Kidney (tissue), 22 donors: Measurements from ENCODE around the gene GUCA2B. TPM values are rescaled to one million over a fixed set of nuclear protein-coding genes. Genes with fewer than 3 reads are reported as not detected.

Experiments used
- DNase-seq, 5 donors: peaks; one replicate each; pipeline ENCODE4 v3.0.0-alpha.2; 2013 to 2020
- FAIRE-seq: peaks from 2 replicates; lab custom pipeline; 2012; peaks lifted over from hg19 to GRCh38; lab: Jason Lieb, UNC
- H3K27ac ChIP-seq, 2 donors: one replicate each; pipeline ENCODE4 v1.7.0; 2013; ENCODE audit warnings: low read depth in 2 of 2, low read length in 2 of 2, inconsistent platforms in 1 of 2
- H3K27me3 ChIP-seq: one replicate; pipeline ENCODE4 v1.7.1; 2013; ENCODE audit warnings: low read length, inconsistent platforms; ENCODE audit not compliant: control insufficient read depth, insufficient read depth
- H3K36me3 ChIP-seq, 3 donors: one replicate each; pipeline versions ENCODE4 v1.7.0 to v1.7.1; 2013; ENCODE audit warnings: low read length in 3 of 3, control low read depth in 1 of 3, inconsistent platforms in 1 of 3; ENCODE audit not compliant: insufficient read depth in 3 of 3, control insufficient read depth in 2 of 3
- H3K4me1 ChIP-seq, 3 donors: one replicate each; pipeline versions ENCODE4 v1.7.0 to v1.7.1; 2013; ENCODE audit warnings: low read length in 3 of 3, inconsistent platforms in 1 of 3, low read depth in 1 of 3; ENCODE audit not compliant: control insufficient read depth in 2 of 3, insufficient read depth in 2 of 3
- H3K4me3 ChIP-seq, 3 donors: one replicate each; pipeline versions ENCODE4 v1.7.0 to v1.8.1; 2013; ENCODE audit warnings: low read length in 3 of 3, control low read depth in 1 of 3, inconsistent platforms in 1 of 3
- H3K9ac ChIP-seq, 3 donors: one replicate each; pipeline versions ENCODE4 v1.7.0 to v1.7.1; 2013; ENCODE audit warnings: low read length in 3 of 3, control low read depth in 1 of 3, inconsistent platforms in 1 of 3
- H3K9me3 ChIP-seq, 3 donors: one replicate each; pipeline versions ENCODE4 v1.7.0 to v1.7.1; 2013; ENCODE audit warnings: low read length in 3 of 3, control low read depth in 1 of 3, inconsistent platforms in 1 of 3; ENCODE audit not compliant: control insufficient read depth in 2 of 3, insufficient read depth in 1 of 3
- intact Hi-C: fragments of 100-400 bp; cut with DNase I; formaldehyde crosslinking; loops from one replicate; pipeline ENCODE4 v1.11.1; 2022
- long read RNA-seq, 10 donors: library from polyadenylated mRNA in 1 of 10; unstranded in 1 of 10; transcript quantifications; one replicate each; pipeline ENCODE4 v2.0.0 and lab custom pipeline, GENCODE V29; 2021 to 2026
- polyA plus RNA-seq: library from polyadenylated mRNA; stranded (reverse); fragments of 350-450 nt; fragmentation: Illumina TruSeq; extraction: RNeasy Lipid Tissue Mini Kit (QIAGEN cat#74804); gene quantifications from one replicate; pipeline ENCODE4 v1.2.3, GENCODE V29; 2014; ENCODE audit warnings: low read depth, low replicate concordance; ENCODE audit not compliant: insufficient read depth
- total RNA-seq: library from RNA; stranded (reverse); fragmentation: NEBNext Ultra II Directional; extraction: Animal tissue kit (Norgen Biotek cat#: 25700); gene quantifications from one replicate; pipeline ENCODE4 v1.2.1, GENCODE V29; 2021
- TF ChIP-seq, protein P1 (sequence below): IDR thresholded peaks from 3 replicates; pipeline ENCODE4 v1.5.1; 2012; ENCODE audit warnings: mild to moderate bottlenecking, moderate library complexity, borderline replicate concordance; ENCODE audit not compliant: insufficient read depth; ENCODE audit errors: extremely low read depth
- donor health status: control.
- donor health status: control.
- donor health status: control.
- donor health status: control.
- donor health status: control.
- donor health status: DM: yes; HTN: yes; CAD: no.
- donor health status: Normal renal cell carcinoma (clear cell type).

Gene GUCA2B
- total RNA-seq (not detected), polyA plus RNA-seq (not detected)
- long read RNA-seq, donor 1 = 0 reads
- long read RNA-seq, donor 2 = 0 reads
- long read RNA-seq, donor 3 = 0 reads
- long read RNA-seq, donor 4 = 0 reads
- long read RNA-seq, donor 5 = 0 reads
- long read RNA-seq, donor 6 = 0 reads
- long read RNA-seq, donor 7 = 0 reads
- long read RNA-seq, donor 8 = 0 reads
- long read RNA-seq, donor 9 = 0 reads
- long read RNA-seq, donor 10 = 0 reads

DNA sequence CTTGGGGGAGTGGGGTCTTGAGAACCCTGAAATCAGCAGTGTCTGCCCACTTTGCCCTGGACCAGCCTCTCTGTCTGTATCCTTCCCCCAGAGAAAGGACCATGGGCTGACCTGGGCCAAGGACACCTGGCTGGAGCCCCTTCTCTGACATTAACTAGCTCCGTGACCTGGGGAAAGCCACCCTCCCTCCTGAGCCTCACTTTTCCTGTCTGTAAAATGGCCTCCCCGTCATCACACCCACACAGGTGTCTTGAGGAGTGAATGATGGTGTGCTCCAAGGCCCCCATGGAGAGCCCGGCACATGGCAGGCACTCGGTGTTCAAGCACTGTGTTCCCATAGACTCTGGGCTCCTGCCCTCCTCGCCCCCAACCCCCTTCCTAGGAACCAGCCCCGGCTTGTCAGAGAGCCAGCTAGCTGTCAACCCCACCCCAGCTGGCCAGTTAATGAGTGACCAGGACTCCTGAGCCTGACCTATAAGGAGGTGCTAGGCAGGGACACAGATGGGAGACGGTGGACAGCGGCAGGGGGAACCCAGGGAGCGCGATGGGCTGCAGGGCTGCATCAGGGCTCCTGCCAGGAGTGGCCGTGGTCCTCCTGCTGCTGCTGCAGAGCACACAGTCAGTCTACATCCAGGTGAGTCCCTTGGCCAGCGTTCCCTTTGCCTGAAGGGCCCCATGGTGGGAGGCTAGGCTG is at the start of gene GUCA2B:
GUCA2B (plus strand) TSS at position 504 of the 694 bp plus-strand sequence; CDS start at position 545, 41 bp downstream.
- no peaks in the 10 kb centered on the region for H3K9me3 ChIP-seq
- no peak within 1 kb of the TSS for H3K27ac ChIP-seq
- no peak within 1 kb of the TSS for H3K4me3 ChIP-seq
- H3K36me3 ChIP-seq = no peaks in the 10 kb centered on the region
- TF ChIP-seq, protein P1, sequence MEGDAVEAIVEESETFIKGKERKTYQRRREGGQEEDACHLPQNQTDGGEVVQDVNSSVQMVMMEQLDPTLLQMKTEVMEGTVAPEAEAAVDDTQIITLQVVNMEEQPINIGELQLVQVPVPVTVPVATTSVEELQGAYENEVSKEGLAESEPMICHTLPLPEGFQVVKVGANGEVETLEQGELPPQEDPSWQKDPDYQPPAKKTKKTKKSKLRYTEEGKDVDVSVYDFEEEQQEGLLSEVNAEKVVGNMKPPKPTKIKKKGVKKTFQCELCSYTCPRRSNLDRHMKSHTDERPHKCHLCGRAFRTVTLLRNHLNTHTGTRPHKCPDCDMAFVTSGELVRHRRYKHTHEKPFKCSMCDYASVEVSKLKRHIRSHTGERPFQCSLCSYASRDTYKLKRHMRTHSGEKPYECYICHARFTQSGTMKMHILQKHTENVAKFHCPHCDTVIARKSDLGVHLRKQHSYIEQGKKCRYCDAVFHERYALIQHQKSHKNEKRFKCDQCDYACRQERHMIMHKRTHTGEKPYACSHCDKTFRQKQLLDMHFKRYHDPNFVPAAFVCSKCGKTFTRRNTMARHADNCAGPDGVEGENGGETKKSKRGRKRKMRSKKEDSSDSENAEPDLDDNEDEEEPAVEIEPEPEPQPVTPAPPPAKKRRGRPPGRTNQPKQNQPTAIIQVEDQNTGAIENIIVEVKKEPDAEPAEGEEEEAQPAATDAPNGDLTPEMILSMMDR = no peak
- DNase-seq = no peak
- FAIRE-seq = no peak
- H3K9ac ChIP-seq = no peak within 1 kb of the TSS
- peaks cover 0 to 2% (median 0%) of the 10 kb centered on the region in 3 donors for H3K4me1 ChIP-seq
- no peaks in the 10 kb centered on the region for H3K27me3 ChIP-seq
- intact Hi-C loops = no loop called here

DNA sequence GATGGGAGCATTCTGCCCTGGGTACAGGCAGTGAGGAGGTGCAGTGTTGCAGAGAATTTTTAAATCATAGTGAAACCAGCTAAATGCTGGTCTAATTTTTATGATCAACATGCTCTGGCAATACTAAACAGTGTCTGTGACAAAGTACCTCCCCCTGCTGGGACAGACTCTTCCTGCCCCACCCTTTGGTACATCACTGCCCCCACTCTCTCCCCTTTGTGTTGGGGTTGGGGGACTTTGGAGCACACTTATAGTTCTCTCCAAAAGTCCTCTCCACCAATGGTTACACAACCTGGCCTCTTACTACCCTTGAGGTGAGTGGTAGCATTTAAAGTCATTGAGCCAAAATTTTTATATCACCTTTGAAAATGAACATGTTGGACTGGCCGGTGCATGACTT is 48.2 kb upstream of the GUCA2B start:
- H3K27me3 ChIP-seq = no peaks in the 10 kb centered on the region
- no peak overlapping the region for H3K9ac ChIP-seq
- H3K9me3 ChIP-seq = peaks cover 0 to 4% (median 0%) of the 10 kb centered on the region in 3 donors
- H3K4me3 ChIP-seq = no peak overlapping the region
- TF ChIP-seq, protein P1 = no peak
- intact Hi-C loops = no loop called here
- no peak for DNase-seq
- H3K27ac ChIP-seq = no peak overlapping the region
- H3K4me1 ChIP-seq = no peaks in the 10 kb centered on the region
- H3K36me3 ChIP-seq = no peaks in the 10 kb centered on the region
- no peak for FAIRE-seq

DNA sequence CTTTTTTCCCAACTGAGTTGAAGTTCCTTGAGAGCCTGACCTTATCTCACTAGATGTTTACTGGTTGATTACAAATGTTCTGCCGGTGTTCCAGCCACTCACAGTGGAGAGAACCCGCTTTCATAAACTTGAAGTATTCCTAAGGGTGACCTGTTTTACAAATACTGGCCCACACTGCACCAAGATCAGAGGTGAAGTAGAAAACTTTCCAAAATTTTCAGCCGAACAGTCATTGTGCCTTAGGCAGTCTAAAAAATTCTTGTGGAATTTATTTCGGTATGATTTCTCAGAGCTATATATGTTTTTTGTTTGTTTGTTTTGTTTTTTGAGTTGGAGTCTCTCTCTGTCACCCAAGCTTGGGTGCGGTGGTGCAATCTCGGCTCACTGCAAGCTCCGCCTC is 44.9 kb upstream of the GUCA2B start:
- H3K4me3 ChIP-seq = no peak overlapping the region
- no peaks in the 10 kb centered on the region for H3K4me1 ChIP-seq
- H3K27me3 ChIP-seq = no peaks in the 10 kb centered on the region
- FAIRE-seq (no peak), DNase-seq (no peak)
- no peak overlapping the region for H3K9ac ChIP-seq
- TF ChIP-seq, protein P1 = no peak
- no peaks in the 10 kb centered on the region for H3K9me3 ChIP-seq
- no peaks in the 10 kb centered on the region for H3K36me3 ChIP-seq
- H3K27ac ChIP-seq = no peak overlapping the region
- intact Hi-C loops = no loop called here
